Osteoblast (primary cell): ENCODE results near the gene SNAPC4. TPM values are rescaled to one million over a fixed set of nuclear protein-coding genes. Genes with fewer than 3 reads are reported as not detected.
"Not testable (repeated sequence)": the region's sequence is repeated elsewhere in the genome, so short reads cannot be mapped to it uniquely, and the experiment has no call there.

ENCODE experiments used
- DNase-seq: peaks from one replicate; pipeline ENCODE4 v3.0.0; 2011; ENCODE audit warnings: low spot score, mixed read lengths; ENCODE audit not compliant: insufficient read length; ENCODE audit errors: missing footprints
- H2AFZ ChIP-seq: 2 replicates; pipeline ENCODE4 v1.6.0; 2011; ENCODE audit warnings: mild to moderate bottlenecking, low read length
- H3K27ac ChIP-seq: 2 replicates; pipeline ENCODE4 v1.5.1; 2011; ENCODE audit warnings: mild to moderate bottlenecking, low read depth, low read length, moderate library complexity
- H3K27me3 ChIP-seq: 2 replicates; pipeline ENCODE4 v1.6.0; 2012; ENCODE audit warnings: mild to moderate bottlenecking, control low read depth, inconsistent platforms, low read length, moderate library complexity; ENCODE audit not compliant: insufficient read depth
- H3K36me3 ChIP-seq: 2 replicates; pipeline ENCODE4 v1.5.1; 2011; ENCODE audit warnings: mild to moderate bottlenecking, low read length, control low read depth, moderate library complexity; ENCODE audit not compliant: insufficient read depth
- H3K4me1 ChIP-seq: 2 replicates; pipeline ENCODE4 v1.5.1; 2011; ENCODE audit warnings: mild to moderate bottlenecking, low read length, control low read depth, moderate library complexity; ENCODE audit not compliant: insufficient read depth
- H3K4me2 ChIP-seq: 2 replicates; pipeline ENCODE4 v1.6.0; 2011; ENCODE audit warnings: mild to moderate bottlenecking, low read length; ENCODE audit not compliant: insufficient read depth
- H3K4me3 ChIP-seq: fragments of 200-600 bp; sonication (generic); 3 replicates; pipeline ENCODE4 v1.5.1; 2012; ENCODE audit warnings: mild to moderate bottlenecking, low read length, inconsistent platforms; ENCODE audit not compliant: insufficient read depth
- H3K79me2 ChIP-seq: 2 replicates; pipeline ENCODE4 v1.6.0; 2012; ENCODE audit warnings: mild to moderate bottlenecking, low read length, control low read depth, inconsistent platforms; ENCODE audit not compliant: insufficient read depth
- H3K9me3 ChIP-seq: 2 replicates; pipeline ENCODE4 v1.5.1; 2011; ENCODE audit warnings: low read depth, low read length, control low read depth
- H4K20me1 ChIP-seq: 2 replicates; pipeline ENCODE4 v1.6.0; 2012; ENCODE audit warnings: mild to moderate bottlenecking, low read length, control low read depth; ENCODE audit not compliant: insufficient read depth
- total RNA-seq: library from RNA; depleted of rRNA; stranded (reverse); fragments of >200 nt; gene quantifications from 2 replicates; pipeline ENCODE4 v1.2.3, GENCODE V29; 2012
- TF ChIP-seq, protein P1 (sequence below): IDR thresholded peaks from 2 replicates; pipeline ENCODE4 v1.5.1; 2011; ENCODE audit warnings: mild to moderate bottlenecking, low read depth, low read length, moderate library complexity; ENCODE audit errors: extremely low read depth

Gene SNAPC4
- total RNA-seq, 1 donor, result 9.0 TPM

DNA sequence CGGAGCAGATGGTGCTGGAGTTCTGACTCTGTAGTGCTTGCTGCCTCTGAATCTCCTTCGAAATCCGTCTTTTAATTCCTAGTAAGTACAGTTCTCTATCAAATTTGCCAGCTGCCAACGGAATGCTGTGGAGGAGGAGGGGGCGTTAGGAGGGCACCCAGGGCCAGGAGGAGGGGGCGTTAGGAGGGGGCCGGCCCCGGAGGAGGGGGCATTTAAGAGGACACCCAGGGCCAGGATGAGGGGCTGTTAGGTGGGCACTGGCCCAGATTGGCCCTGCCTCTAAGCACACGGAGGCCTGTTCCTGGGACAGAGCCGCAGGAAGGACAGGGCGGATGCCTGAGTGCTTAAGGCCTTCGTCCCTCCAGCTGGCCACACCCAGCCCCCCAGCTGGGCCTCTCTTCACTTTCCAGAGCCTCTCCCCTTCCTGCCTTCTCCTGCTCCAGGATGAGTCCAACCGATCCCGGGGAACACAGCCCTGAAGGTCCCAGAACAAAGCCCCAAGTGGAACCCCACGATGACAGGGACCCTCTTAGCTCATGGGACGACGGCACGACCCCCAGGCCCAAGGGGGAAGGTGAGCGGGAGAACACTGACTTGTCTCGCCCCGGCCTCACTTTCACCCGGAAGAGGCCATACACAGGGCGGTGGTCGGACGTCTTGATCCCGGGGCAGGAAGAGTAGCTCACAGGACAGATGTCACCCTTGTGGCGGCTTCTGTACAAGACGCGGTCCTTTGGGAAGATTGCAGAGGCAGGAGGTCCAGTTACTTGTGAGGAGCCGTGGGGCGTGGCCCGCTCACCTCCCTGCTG lies 29.9 kb upstream of the SNAPC4 start:
- peaks cover 14% of the 10 kb centered on the region for H3K36me3 ChIP-seq
- peaks cover 12% of the 10 kb centered on the region for H3K79me2 ChIP-seq
- peaks cover 5% of the 10 kb centered on the region for H4K20me1 ChIP-seq
- no peak overlapping the region for H3K27ac ChIP-seq
- H3K4me3 ChIP-seq, result no peak overlapping the region
- TF ChIP-seq, protein P1, sequence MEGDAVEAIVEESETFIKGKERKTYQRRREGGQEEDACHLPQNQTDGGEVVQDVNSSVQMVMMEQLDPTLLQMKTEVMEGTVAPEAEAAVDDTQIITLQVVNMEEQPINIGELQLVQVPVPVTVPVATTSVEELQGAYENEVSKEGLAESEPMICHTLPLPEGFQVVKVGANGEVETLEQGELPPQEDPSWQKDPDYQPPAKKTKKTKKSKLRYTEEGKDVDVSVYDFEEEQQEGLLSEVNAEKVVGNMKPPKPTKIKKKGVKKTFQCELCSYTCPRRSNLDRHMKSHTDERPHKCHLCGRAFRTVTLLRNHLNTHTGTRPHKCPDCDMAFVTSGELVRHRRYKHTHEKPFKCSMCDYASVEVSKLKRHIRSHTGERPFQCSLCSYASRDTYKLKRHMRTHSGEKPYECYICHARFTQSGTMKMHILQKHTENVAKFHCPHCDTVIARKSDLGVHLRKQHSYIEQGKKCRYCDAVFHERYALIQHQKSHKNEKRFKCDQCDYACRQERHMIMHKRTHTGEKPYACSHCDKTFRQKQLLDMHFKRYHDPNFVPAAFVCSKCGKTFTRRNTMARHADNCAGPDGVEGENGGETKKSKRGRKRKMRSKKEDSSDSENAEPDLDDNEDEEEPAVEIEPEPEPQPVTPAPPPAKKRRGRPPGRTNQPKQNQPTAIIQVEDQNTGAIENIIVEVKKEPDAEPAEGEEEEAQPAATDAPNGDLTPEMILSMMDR, result no peak
- no peak for DNase-seq
- no peak overlapping the region for H3K4me2 ChIP-seq
- no peaks in the 10 kb centered on the region for H3K4me1 ChIP-seq
- H3K9me3 ChIP-seq, result no peaks in the 10 kb centered on the region
- H3K27me3 ChIP-seq, result no peaks in the 10 kb centered on the region
- no peak overlapping the region for H2AFZ ChIP-seq

DNA sequence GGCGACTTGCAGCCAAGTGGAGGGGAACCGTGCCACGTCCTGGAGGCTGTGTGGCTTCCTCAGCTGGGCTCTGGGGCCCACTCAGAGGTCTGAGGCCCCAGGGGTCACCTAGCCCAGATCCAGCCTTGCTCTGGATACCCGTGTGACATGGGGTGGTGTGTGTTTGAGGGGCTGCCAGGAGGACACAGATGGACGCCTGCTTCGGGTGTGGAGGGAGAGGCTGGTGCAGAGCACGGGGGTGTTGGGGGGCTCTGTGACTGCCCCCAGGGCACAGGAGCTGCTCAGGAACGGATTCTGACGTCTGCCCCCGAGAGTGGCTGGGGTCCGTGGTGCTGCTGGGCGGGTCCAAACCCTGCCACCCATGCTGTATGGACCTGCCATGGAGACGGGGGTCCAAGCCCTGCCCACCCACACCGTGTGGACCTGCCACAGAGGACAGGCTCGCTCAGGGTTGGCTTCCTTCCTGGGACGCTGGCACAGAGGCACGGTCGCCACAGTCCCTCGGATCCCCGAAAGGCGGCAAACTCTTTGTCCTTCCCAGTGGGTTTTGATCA lies 29.2 kb upstream of the SNAPC4 start:
- Histone ChIP-seq H3K27me3 (no peaks in the 10 kb centered on the region), H3K4me1 (no peaks in the 10 kb centered on the region), H3K79me2 (peaks cover 5% of the 10 kb centered on the region), H3K9me3 (no peaks in the 10 kb centered on the region), H3K4me2 (no peak overlapping the region), H3K4me3 (no peak overlapping the region), H4K20me1 (no peaks in the 10 kb centered on the region), H2AFZ (no peak overlapping the region), H3K36me3 (peaks cover 18% of the 10 kb centered on the region), H3K27ac (no peak overlapping the region)
- DNase-seq, result no peak
- TF ChIP-seq, protein P1, result no peak

DNA sequence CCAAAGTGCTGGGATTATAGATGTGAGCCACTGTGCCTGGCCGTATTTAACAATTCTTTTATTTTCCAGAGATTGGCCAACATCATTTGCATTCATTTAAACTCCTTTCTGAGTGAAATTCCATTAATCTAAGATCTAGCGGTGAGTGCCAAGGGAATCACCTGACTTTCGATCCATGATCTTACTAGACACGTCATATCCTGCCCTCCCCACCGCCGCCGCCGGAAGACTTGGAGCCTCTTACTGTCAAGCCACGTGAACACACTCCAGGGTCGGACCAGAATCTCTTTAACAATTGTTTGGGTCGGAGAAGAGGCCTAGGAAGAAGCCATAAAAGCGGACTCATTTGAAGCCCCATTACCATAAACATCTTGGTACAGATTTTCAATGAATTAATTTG lies 26.8 kb upstream of the SNAPC4 start:
- Histone ChIP-seq H3K4me1 (no peaks in the 10 kb centered on the region), H3K36me3 (peaks cover 35% of the 10 kb centered on the region), H3K9me3 (no peaks in the 10 kb centered on the region), H3K27ac (no peak overlapping the region), H3K79me2 (no peaks in the 10 kb centered on the region), H3K4me3 (no peak overlapping the region), H4K20me1 (no peaks in the 10 kb centered on the region), H3K4me2 (no peak overlapping the region), H3K27me3 (no peaks in the 10 kb centered on the region), H2AFZ (no peak overlapping the region)
- TF ChIP-seq, protein P1, result no peak
- DNase-seq, result no peak

DNA sequence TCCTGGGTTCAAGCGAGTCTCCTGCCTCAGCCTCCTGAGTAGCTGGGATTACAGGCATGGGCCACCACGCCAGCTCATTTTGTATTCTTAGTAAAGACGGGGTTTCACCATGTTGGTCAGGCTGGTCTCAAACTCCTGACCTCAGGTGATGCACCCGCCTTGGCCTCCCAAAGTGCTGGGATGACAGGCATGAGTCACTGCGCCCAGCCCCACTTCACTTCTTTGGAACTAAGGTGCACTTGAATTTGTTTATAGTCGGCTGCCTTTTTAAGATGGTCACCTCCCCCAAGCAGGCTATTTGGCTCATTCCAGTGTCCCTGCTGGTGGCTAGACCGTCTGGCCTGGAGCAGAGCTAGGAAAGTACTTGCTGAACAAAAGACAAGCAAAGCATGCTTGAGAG lies 25.4 kb upstream of the SNAPC4 start:
- H3K36me3 ChIP-seq, result peaks cover 45% of the 10 kb centered on the region
- H2AFZ ChIP-seq, H4K20me1 ChIP-seq, H3K79me2 ChIP-seq, H3K27me3 ChIP-seq, H3K27ac ChIP-seq, H3K4me1 ChIP-seq, DNase-seq, H3K9me3 ChIP-seq, H3K4me2 ChIP-seq, H3K4me3 ChIP-seq: not testable (repeated sequence)
